ENCODE data around the gene GMPR2. TPM values are rescaled to one million over a fixed set of nuclear protein-coding genes. Genes with fewer than 3 reads are reported as not detected.

Gene GMPR2
- total RNA-seq, 4 donors from 2014 or later = 36.3 to 69.0 (median 47.0) TPM

DNA sequence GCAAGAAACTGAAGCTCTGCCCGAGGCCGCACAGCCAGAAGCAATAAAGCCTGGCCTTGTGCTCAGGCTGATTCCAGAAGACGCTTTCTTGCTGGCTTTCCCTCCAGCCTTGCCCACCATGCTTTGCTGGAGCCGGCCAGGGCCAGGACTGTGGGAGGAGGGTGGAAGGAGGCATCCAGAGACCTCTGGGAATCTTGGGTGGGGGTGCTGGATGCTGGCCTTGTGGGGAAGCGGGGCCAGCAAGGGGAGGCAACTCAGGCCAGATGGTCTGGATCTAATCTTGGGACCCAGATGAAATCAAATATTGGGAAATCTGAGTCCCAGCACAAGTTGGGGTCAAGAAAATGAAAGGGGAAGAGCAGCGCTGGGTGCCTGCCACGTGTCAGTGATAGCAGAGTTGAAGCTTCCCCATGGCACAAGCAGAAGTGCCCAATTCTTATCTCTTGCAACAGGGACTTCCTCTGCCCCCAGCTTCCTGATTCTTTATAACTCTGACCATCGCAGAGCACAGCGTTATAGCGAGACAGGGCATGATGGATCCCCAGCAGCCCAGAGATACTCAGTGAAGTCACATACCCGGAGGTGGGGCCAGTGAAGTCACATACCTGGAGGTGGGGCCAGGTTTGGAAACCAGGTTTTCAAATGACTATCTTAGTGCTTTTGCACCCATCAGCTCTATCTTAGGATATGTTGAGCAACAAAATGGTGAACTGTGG lies 45.0 kb downstream of the GMPR2 start:
- no peak for DNase-seq (ENCODE audit: low spot score)
- TF ChIP-seq, protein P1, sequence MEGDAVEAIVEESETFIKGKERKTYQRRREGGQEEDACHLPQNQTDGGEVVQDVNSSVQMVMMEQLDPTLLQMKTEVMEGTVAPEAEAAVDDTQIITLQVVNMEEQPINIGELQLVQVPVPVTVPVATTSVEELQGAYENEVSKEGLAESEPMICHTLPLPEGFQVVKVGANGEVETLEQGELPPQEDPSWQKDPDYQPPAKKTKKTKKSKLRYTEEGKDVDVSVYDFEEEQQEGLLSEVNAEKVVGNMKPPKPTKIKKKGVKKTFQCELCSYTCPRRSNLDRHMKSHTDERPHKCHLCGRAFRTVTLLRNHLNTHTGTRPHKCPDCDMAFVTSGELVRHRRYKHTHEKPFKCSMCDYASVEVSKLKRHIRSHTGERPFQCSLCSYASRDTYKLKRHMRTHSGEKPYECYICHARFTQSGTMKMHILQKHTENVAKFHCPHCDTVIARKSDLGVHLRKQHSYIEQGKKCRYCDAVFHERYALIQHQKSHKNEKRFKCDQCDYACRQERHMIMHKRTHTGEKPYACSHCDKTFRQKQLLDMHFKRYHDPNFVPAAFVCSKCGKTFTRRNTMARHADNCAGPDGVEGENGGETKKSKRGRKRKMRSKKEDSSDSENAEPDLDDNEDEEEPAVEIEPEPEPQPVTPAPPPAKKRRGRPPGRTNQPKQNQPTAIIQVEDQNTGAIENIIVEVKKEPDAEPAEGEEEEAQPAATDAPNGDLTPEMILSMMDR (IDR thresholded peaks at IDR 0.05) = no peak
- ATAC-seq (ENCODE audit: low FRiP score) = no peak

DNA sequence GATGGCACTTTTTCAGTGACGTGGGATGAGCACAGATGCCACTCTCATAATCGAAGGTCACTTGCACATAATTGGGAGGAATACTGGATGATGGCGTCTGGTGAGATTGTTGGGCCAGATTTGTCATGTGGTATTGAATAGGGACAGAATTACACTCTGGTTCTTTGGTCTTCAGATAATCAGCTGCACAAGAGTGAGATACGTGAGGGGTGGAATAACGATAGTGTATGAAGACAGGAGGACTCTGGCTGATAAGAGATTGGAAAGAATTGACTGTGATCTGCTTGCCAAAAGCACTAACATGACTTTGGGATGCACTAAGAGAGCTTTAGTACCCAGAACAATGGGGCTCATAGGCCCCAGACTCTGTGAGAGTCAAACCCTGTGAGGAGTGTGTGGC lies 45.7 kb downstream of the GMPR2 start:
- no peak for DNase-seq (ENCODE audit: low spot score)
- no peak for ATAC-seq (ENCODE audit: low FRiP score)
- TF ChIP-seq, protein P1 (IDR thresholded peaks at IDR 0.05) = no peak

DNA sequence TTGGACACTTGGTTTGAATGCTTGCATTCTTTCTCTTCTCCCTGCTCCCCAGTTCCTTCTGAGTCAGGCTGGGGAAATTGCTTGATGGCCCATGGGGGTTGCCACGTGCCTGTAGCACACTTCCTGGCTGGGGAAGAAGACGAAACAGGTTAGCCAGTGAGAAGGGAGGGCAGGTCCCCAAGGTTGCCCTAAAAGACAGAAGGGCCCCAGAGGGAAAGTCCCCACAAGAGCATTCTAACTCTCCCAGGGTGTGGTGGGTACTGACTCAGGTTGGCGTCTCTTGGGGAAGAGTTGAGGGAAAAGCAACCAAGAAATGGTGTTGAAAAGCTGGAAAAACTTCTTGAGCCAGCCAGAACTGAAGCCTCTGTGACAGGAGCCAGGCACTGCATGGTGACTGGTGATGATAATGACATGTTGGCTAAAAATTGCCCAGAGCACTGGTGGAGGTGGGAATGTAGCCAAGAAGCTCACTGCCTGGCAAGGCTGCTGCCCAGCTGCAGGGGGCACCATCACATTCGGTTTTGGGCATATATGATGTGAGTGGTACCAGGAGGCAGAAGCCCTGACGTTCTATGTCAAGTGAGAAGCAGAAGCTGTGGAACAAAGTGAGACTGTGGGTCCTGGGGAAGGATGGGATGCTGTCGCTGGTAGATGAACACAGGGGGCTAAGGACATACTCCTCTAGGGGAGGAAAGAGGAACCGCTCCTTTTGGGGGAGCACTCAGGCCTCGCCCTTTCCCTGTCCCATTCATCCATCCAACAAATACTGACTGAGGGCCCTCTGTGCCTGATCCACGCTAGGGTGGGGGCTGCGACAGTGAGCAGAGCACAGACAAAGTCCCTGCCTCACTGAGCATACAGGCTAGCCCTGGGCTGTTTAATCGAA lies 46.8 kb downstream of the GMPR2 start:
- DNase-seq (ENCODE audit: low spot score) = no peak
- TF ChIP-seq, protein P1 (IDR thresholded peaks at IDR 0.05) = no peak
- ATAC-seq (ENCODE audit: low FRiP score) = no peak

DNA sequence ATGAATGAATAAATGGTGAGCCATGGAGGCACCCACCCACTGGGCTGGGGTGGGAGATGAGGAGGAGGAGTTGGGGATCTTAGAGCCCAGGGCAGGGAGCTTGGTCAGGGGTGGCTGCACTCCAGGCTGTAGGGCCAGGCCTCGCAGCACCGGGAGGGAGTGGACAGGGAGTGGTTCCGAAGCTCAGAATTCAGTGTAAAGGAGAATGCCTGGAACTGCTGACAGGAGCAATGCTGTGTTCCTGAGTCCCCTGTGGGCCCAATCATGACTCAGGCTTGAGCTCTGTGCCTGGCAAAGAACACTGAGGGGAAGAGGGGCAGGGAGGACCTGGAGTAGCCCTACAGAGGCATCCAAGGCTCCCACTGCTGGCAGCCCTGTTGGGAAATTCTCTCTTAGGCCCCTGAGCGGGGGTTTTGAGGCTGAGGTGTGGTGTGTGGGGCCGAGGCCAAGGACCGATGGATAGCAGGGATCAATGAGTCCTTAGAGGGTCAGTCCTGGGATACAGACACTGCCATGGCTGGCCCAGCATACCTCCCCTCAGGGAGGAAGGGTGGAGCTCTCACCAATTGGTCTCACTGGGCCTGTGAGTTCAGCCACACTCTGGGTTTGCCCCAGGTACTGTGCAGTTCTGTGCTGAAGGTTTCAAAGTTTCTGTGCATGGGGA lies 48.2 kb downstream of the GMPR2 start:
- peak; percentile 79 for ATAC-seq (ENCODE audit: low FRiP score)

DNA sequence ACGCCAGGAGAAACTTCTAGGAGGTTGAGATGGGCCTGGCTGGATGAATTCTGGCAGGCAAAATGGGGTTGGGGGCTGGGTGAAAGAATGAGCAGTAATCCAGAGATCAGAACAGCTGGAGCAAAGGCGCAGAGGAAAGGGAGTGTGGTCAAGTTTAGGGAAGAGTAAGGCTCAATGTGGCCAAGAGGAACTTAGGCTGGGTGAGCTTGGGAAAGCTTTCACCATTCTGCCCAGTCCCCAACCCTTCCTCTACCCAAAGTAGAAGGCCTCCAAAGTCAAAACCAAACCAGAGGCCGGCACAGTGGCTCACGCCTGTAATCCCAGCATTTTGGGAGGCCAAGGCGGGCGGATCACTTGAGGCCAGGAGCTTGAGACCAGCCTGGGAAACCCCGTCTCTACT lies 48.9 kb downstream of the GMPR2 start:
- DNase-seq (ENCODE audit: low spot score) (no peak), ATAC-seq (ENCODE audit: low FRiP score) (no peak)
- TF ChIP-seq, protein P1 (IDR thresholded peaks at IDR 0.05) = no peak

More for the DNA sequence above, 48.2 kb downstream of the GMPR2 start:
- TF ChIP-seq, protein P1 (IDR thresholded peaks at IDR 0.05) = no peak
- no peak for DNase-seq (ENCODE audit: low spot score)

DNA sequence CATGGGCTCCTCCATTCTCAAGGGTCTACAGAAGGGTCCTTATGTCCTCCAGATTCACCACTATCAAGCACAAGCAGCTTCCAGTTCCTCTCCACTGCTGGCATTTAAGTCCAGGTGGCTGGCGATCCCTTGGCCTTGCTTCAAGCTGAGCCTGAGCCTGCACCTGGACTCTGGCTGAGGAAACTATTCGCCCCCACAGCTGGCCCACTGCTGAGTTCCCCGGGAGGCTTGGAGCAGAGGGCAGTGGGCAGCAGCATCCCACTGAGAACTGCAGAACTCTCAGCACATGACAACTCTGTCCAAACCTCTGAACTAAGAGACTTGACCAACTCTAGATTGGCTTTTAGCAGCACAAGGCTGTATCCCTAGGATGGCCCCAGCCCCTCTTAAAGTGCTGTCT lies 50.0 kb downstream of the GMPR2 start:
- ATAC-seq (ENCODE audit: low FRiP score) (no peak), DNase-seq (ENCODE audit: low spot score) (no peak)
- TF ChIP-seq, protein P1 (IDR thresholded peaks at IDR 0.05) = no peak

Data from omental fat pad (tissue), 4 donors.